Fibroblast of the conjunctiva (primary cell): Measurements from ENCODE around the gene SNX33.
"Not testable (repeated sequence)": the region's sequence is repeated elsewhere in the genome, so short reads cannot be mapped to it uniquely, and the experiment has no call there.

Experiments used
- DNase-seq: peaks from one replicate; pipeline ENCODE4 v3.0.0-alpha.2; 2010; ENCODE audit warnings: low read depth

Gene SNX33

GRCh38 chr15:75683646-75684312, 36.1 kb downstream of the SNX33 start:
- DNase-seq, result not testable (repeated sequence)

- DNase-seq, result no peak
These were observed 36.9 kb downstream of the SNX33 start for GRCh38 chr15:75684648-75685047.

DNA sequence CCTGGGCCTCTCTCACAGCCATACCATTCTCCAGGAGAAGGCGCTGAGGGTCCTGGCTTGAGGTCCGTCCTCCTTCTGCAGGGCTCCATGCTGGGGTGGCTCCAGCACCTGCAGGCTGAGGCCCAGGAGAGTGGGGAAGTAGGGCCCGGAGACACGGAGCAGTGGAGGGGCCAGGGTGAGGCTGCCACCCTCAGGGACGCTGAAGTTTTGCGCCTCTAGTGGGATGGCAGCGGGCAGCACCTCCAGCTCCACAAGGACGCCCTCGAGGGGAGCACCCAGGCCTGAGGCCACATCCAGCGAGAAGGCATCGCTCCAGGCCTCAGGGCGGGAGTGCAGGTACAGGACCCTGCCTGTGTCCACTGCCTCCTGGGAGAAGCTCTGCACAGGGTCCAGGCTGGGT, 37.5 kb downstream of the SNX33 start:
- DNase-seq, result no peak

DNA sequence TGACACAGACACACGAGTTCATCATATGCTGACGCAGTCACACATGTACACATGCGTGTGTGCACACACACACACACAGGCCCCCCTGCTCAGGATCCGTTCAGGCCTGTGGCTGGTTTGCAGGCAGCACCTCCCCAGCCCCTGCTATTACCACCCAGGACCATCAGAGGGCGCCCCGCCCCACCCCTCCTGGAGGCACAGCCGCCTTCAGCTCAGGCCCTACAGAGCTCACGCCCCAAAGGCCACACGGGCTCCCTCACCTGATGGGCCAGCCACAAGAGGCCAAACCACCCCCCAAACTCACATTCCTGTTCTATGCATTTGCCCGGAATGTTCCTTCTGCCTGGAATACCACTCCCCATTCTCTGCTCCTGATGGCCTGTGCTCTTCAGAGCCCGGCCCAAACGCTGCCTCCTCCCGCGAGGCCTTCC, 38.5 kb downstream of the SNX33 start:
- not testable (repeated sequence) for DNase-seq

GRCh38 chr15:75687486-75688277, 40.0 kb downstream of the SNX33 start:
- DNase-seq, result no peak

DNA sequence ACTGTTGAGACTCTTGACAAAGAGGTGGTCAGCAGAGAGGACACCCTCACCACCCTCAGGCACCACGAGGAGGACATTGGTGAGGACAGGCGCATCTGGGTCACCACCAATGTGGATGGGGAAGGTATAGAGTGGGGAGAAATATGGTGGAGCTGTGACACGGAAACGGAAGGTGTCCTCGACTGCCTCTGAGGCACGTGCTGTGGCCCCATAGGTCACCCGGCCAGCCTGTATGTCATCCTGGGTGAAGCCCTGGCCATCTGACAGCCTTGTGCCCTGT, 40.5 kb downstream of the SNX33 start:
- DNase-seq, result no peak

DNA sequence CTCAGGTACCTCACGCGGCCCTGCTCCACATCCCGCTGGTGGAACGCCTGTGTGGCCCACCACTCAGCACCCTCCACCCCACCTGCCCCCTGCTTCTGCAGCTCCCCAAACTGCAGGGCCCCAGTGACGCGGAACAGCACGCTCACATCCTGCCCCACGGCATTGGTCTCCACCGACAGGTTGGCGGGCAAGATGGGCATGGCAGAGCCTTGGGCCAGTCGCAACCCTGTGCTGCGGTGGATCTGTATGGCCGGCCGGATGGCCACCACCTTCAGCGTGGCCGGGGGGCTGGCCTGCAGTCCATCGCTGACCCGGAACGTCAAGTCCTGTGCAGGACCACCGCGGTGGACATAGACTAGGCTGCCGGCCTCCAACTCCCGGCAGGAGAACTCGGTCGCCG, 41.1 kb downstream of the SNX33 start:
- DNase-seq, result no peak

GRCh38 chr15:75689429-75689828, 41.7 kb downstream of the SNX33 start:
- not testable (repeated sequence) for DNase-seq

DNA sequence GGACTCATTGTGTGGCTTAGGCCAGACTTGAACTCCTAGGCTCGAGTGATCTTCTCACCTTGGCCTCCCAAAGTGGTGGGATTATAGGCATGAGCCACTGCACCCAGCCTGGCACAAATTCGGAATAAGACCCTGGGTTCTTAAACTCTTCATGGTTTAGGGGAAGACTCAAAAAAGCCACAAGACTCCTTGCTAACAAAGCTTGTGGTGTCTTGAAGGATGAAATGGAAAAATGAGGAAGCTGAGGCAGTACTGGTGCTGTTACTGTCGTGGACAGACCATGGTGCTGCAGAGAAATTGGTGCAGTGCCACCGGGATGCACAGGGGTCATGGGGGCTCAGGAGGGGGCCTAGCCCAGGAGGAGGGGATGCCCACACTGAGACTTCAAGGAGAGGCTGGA, 44.6 kb downstream of the SNX33 start:
- not testable (repeated sequence) for DNase-seq

DNA sequence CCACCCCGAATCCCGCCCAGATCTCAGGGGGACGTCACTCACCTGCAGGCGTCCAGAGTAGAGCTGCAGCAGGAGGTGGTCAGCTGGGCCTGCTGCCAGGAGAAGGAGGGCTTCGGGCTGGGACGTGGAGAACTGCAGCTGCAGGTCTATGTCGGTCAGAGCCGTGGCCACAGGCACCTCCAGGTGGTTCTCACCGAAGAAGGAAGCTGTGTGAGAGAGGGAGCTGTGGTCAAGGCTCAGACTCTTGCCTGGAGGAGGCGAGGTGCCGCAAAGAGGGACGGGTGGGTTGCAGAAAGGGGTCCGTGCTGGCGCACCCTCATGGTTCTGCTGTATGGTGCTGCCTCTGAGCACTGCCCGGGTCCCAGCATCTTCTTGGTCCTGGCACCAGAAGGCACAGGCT, 45.3 kb downstream of the SNX33 start:
- not testable (repeated sequence) for DNase-seq

GRCh38 chr15:75693501-75694240, 46.0 kb downstream of the SNX33 start:
- no peak for DNase-seq

- peak; percentile 97 for DNase-seq
These were observed 46.8 kb downstream of the SNX33 start for GRCh38 chr15:75694241-75695182.

- no peak for DNase-seq
These were observed 47.5 kb downstream of the SNX33 start for GRCh38 chr15:75695220-75695619.

DNA sequence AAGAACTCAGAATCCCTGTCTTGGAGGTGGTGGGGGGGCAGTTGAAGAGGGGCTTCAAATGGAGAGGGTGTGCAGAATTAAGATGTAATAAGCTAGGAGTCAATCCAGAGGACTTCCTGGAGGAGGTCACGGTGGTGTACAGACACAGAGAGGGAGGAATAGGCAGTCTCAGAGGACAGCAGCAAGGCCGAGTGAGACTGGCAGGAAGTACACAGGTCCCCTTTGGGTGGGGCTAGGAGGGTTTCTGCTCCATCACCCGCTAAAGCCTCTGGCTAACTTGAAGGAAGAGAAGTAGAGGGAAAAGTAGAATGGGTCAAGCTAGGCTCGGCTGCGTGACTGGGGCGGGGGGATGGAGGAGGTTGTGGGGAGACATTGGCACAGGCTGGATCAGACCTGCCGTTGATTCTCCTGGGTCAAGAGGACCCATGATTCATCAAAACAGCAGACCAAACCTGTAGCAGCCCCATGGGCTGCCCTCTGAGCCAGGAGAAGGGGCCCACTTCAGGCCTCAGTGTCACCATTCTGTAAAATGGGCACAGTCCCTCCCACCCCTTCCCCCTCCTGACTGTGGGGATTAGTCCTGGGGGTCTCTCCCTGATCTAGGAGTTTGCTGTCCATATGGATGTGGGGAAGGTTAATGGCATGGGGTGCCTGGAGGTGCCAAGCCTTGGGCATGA, 48.1 kb downstream of the SNX33 start:
- no peak for DNase-seq

- no peak for DNase-seq
These were observed 48.6 kb downstream of the SNX33 start for GRCh38 chr15:75696311-75696720.

GRCh38 chr15:75696854-75697259, 49.1 kb downstream of the SNX33 start:
- no peak for DNase-seq

GRCh38 chr15:75697523-75697922, 49.8 kb downstream of the SNX33 start:
- no peak for DNase-seq

DNA sequence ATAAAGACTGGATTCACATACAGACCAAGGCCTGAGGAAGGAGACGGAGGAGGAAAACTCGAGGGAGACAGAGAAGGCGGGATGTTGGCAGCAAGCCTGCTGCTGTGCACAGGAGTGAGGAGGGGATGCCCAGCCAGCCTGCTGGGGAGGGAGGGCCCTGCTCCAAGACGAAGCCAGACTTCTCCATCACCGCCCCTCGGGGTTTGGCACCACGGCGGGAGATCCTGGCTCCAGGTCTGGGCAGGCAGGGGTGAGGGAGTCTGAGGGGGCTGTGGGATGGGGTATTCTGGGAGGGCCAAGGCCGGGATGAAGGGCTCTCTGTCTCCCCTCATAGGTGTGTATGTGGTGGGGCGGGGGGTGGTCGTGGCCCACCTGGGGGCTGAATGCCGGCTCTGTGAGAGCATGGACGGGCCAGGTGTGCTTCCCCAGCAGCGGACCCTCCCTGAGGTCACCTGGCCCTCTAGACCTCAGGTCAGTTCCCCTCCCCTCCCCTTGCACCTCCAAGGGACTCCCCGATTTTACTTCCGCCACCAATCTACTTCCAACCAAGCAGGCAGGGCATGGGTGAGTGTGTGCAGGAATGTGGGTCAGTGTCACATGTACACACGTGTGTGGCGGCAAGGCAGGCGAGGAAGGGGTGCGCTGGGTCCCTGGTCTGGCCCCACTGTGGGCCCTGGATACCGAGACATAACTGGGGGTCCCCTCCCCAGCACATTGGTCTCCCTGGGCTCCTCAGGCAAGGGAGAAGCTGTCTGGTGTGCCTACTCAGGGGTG, 50.4 kb downstream of the SNX33 start:
- not testable (repeated sequence) for DNase-seq

DNA sequence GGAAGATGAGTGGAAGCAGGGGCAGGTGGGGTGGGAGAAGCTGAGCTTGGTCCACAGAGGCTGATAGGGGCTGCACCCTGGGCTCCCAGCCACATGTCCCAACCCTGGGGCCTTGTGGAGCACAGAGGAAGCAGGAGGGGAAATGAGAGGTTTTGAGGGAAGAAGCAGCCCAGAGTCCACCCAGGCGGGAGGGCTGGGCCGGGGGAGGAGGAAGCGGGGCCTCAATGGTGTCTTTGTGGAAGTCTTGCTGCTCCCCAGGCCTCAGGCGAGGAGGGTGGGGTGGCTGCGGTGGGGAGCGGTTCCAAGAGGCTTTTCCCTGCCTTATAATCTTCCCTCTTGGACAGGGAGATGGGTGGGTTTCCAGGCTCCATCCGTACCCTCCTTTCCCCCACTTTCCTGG, 51.8 kb downstream of the SNX33 start:
- not testable (repeated sequence) for DNase-seq
